C1 segment of cervical spinal cord (tissue), 14 donors: ENCODE results near the gene MEF2D.

Experiments
- DNase-seq, 14 donors: peaks; one replicate each; lab custom pipeline; 2025; lab: John Stamatoyannopoulos, UW

The MEF2D gene

GRCh38 chr1:156448134-156448967, 52.2 kb downstream of the MEF2D start:
- DNase-seq: no peak

GRCh38 chr1:156445789-156446263, 54.7 kb downstream of the MEF2D start:
- peak in 13 of 14 donors; percentile 28 to 82 (median 64) for DNase-seq

DNA sequence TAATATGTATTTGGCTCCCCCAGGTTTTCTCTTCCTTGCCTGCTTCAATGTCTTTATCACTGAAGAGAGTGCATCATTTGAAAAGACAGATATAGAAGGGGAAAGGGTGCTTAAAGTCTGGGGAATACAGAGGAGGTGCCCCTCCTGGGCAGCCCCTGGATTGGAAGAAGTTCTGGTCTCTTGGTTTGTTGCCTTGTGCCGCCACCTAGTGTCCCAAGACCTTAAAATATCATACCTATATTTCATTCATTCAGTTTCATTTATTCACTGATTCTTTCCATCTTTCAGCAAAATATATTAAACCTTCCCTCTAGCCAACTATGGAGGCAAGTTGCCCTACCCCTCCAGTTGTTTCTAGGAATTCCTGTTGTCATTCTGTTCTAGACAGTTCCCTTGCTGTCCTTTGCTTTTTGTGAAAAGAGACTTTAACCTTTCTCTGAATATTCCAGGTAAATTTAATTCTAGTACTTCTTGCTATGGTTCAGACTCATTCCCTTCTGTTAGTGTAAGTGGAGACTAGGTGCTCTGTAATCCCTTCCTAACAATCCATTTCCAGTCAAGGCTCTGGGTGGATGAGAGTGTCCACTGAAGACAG, 56.1 kb downstream of the MEF2D start:
- peak in 2 of 14 donors; percentile 18 to 28 for DNase-seq

- no peak for DNase-seq
Measured at GRCh38 chr1:156443286-156443685, 57.3 kb downstream of the MEF2D start.

- no peak for DNase-seq
Measured at GRCh38 chr1:156440654-156441437, 59.7 kb downstream of the MEF2D start.

DNA sequence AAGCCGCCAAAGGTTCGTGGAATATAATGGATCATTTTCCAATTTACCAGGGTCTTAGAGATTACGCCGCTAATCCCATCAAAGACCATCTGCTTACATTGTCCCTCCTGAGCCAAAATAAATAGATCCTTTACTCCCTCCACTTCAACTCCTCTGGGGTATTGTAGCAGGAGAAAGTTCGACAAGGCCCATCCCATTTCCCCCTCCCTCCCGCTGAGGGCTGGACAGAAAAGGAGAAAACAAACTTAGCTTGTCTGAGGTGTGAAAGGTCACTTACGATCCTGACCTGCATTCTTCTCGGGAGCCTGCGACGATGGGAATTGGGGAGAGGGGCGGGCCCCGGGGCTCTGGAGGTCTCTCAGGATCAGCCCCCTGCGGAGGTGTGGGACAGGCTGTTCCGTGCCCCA, 60.8 kb downstream of the MEF2D start:
- no peak for DNase-seq

GRCh38 chr1:156439036-156439776, 61.4 kb downstream of the MEF2D start:
- no peak for DNase-seq

GRCh38 chr1:156438278-156438987, 62.1 kb downstream of the MEF2D start:
- DNase-seq: no peak

DNA sequence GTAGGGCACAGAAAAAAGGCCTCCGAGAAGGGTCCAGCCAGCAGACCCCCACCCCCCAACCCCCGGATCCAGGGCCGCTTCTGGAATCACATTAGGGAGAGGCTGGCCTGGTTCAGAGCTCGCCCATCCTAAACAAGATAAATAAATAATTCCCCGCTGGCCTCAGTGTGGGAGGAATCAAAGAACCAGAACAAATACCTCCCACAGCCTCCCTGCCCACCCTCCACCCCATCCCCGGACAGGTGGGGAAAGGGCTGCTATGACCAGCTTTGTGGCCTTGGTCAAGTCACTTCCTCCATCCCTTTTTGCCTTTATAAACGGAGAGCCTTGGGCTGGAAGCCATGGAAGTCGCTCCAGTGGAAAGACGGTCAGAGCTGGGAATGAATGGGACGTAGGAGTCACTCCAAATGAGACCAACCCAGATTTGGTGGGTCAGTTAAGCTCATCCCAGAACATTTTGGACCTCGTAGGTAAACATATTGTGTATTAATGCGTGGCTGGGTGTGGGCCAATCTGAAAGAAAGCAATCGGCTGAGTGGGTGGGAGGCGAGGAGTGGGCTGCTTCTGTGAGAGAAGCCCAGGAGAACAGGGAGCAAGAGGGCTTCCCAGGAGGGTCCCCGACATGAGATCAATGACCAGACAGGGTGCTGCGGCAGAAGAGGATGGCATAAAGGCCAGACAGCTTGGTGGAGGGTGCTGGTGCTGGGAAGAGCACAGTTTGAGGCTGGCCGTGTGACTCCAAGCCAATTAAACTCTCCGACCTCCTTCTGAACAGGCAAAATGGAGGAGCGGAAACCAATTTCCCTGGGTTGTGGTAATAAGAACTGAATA, 63.3 kb downstream of the MEF2D start:
- DNase-seq: no peak

GRCh38 chr1:156436141-156437036, 64.2 kb downstream of the MEF2D start:
- DNase-seq: peak in 5 of 14 donors; percentile 31 to 61 (median 36)

GRCh38 chr1:156435545-156436140, 64.9 kb downstream of the MEF2D start:
- DNase-seq: no peak

DNA sequence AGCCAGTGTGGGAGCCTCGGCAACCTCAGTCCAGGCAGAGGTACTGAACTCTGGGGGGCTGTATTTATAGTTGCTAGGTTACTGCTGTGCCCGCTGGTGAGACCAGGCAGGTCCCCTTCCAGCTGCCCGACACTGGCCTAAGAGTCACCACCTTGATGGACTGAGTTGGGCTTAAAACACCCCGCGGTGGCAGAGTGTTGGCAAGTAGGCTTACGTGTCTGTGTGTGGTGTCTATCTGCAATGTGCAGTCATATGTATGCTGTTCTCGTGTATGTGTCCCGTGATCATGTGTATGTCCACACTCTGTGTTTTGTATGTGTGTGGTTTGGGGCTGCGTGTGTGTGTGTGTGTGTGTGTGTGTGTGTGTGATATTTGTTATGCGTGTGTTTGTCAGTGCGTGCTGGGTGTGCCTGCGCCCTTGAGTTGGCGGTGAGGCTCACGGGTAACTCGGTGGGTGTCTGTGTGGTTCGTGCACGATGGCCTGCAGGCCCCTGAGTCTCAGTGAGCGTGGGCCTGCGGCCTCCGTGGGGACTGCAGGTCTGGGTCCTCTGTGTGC, 65.5 kb downstream of the MEF2D start:
- peak in 3 of 14 donors; percentile 22 to 65 (median 56) for DNase-seq

DNA sequence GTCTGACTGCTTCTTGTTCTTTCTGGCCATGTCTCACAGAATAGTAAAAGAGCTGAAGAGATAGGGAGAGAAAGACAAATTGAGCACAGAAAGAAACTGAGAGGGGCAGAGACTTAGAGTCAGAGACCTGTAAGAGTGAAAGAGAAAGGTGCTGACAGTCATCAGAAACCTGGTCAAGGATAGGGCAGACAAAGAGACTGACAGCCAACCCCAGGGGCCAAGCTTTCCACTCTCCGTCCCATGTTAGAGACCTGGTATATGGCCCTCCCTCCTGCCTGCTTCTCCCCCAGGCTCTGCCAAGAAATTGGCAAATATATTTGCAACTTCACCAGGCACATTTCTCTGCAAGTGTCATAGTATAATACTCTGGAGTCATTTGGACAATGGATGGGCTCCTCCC, 67.0 kb downstream of the MEF2D start:
- no peak for DNase-seq

- no peak for DNase-seq
Measured at GRCh38 chr1:156433032-156433431, 67.5 kb downstream of the MEF2D start.

DNA sequence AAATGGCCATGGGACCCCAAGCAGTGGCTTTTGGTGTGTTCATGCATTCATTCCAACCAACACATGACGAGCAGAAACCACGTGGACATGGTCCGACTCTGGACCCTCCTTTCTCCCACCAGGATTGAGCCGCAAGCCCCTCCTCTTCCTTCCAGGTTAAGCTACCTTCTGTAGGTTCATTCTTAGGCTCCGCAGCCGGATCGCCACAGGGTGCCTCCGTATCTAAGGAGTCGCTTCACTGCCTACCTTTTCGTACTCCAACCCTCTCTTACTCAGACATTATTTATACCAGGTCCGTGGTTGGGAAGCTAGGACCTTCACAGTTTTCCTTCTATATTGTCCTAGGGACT, 67.9 kb downstream of the MEF2D start:
- no peak for DNase-seq

DNA sequence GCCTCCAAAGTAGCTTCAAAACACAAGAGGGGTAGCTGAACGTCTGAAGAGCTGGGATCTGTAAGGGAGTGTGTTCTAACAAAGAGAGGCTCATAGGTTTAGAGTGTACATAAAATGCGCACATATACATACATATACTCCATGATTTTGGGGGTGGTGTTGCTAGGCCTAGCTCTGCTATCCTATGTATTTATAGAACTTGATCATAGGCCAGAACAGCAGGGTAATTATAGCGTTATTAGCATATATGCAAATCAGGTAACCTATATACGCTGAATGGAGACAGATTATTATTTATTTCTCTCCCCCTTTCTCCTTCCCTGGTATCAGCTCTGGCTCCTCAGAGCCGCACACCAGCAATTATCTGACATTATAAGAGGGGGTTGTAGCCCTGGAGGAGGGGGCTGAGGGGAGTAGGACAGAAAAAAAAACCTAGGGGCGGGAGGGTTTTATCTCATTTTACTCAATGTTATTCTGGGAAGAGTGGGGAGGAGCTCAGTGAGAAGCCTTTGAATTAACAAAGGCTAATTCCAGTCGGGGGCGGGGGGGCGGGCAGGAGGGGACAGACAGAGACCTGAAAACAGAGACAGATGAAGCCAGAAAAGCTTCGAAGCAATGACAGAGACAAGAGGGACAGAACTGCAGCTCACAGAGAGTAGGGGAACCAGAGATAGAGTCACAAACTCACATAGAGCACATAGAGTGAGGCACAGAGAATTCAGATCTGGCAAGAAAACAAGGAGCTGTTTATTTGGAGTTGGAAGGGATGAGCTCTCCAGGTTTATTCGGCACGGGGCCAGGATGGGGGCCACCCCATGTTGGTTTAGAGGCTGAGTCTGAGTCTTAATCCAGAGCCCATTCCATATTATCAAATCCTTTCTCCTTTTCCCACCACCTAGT, 68.6 kb downstream of the MEF2D start:
- DNase-seq: peak in 1 of 14 donors; percentile 36

GRCh38 chr1:156431366-156431765, 69.2 kb downstream of the MEF2D start:
- DNase-seq: no peak
